Measurements from ENCODE around the gene ELAVL4. TPM values are rescaled to one million over a fixed set of nuclear protein-coding genes. Genes with fewer than 3 reads are reported as not detected.

ELAVL4 gene
- total and polyA plus RNA-seq, 12 donors = 0.18 to 17.7 (median 4.3) TPM; not detected in 2

DNA sequence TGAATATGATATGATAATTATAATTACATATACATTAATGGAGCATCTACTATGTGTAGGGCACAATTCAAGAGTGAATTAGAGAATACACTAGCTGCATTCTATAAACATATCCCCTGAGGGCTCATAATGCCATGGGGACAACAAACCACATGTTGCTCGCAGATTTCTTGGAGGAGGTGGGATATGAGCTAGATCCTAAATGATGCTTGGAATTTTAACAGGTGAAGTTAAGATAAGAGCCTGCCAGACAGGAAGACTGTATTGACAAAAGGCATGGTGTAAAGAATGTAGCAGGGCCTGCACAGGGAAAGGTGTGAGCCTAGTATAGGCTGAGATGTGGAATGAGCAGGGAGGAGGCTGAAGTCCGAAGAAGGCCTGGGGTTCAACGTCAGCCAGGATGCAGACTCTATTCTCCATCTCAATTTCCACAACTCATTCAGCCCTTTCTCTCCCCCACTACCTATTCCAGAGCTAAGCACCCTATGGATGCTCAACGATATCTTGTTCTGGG, 120.2 kb downstream of the ELAVL4 start:
- H3K27me3 ChIP-seq = no peaks in the 10 kb centered on the region

DNA sequence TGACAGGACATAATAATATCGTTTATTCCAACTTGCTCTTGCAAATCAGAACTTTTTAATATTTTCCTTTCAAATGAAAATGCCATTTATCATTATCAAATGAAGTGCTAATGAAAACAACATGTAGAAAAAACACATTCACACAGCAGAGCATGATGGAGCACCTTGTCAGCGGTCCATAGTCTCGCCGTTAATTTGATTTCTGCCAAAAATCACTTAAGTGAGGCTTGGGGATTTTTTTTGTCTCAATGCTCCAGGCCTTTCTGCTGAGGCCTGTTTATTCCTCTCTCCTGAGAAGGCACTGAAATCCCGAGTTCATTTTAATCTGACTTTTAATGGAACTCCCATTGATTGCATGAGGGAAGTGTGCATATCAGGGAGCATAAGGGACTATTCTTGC, 122.5 kb downstream of the ELAVL4 start:
- no peak for DNase-seq
- Histone ChIP-seq H3K27ac (no peak overlapping the region), H3K4me3 (no peak overlapping the region), H3K4me1 (replicated peaks in 1 of 2) (no peaks in the 10 kb centered on the region), H3K9me3 (replicated peaks in 1 of 3) (no peaks in the 10 kb centered on the region), H3K36me3 (replicated peaks in 1 of 2) (no peaks in the 10 kb centered on the region), H3K27me3 (no peaks in the 10 kb centered on the region)
- intact Hi-C loops (cut with DNase I) = no loop called here
- 50 to 55% (median 53%) methylated on average over 5 of the region's 5 CpGs for WGBS, 4 donors
- TF ChIP-seq, protein P1, sequence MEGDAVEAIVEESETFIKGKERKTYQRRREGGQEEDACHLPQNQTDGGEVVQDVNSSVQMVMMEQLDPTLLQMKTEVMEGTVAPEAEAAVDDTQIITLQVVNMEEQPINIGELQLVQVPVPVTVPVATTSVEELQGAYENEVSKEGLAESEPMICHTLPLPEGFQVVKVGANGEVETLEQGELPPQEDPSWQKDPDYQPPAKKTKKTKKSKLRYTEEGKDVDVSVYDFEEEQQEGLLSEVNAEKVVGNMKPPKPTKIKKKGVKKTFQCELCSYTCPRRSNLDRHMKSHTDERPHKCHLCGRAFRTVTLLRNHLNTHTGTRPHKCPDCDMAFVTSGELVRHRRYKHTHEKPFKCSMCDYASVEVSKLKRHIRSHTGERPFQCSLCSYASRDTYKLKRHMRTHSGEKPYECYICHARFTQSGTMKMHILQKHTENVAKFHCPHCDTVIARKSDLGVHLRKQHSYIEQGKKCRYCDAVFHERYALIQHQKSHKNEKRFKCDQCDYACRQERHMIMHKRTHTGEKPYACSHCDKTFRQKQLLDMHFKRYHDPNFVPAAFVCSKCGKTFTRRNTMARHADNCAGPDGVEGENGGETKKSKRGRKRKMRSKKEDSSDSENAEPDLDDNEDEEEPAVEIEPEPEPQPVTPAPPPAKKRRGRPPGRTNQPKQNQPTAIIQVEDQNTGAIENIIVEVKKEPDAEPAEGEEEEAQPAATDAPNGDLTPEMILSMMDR (IDR thresholded peaks at IDR 0.05) = no peak
- TF ChIP-seq POLR2A (IDR thresholded peaks at IDR 0.05) = no peak

More for the DNA sequence above, 120.2 kb downstream of the ELAVL4 start:
- no peak overlapping the region for H3K27ac ChIP-seq
- no peak overlapping the region for H3K4me3 ChIP-seq
- no peaks in the 10 kb centered on the region for H3K36me3 ChIP-seq (replicated peaks in 1 of 2)
- H3K4me1 ChIP-seq (replicated peaks in 1 of 2) = no peaks in the 10 kb centered on the region
- intact Hi-C loops (cut with DNase I) = no loop called here
- DNase-seq = no peak
- TF ChIP-seq, protein P1 (IDR thresholded peaks at IDR 0.05) = no peak
- no peak for TF ChIP-seq POLR2A (IDR thresholded peaks at IDR 0.05)
- WGBS, 4 donors = 76 to 86% (median 83%) methylated on average over 4 of the region's 4 CpGs
- no peaks in the 10 kb centered on the region for H3K9me3 ChIP-seq (replicated peaks in 1 of 3)

DNA sequence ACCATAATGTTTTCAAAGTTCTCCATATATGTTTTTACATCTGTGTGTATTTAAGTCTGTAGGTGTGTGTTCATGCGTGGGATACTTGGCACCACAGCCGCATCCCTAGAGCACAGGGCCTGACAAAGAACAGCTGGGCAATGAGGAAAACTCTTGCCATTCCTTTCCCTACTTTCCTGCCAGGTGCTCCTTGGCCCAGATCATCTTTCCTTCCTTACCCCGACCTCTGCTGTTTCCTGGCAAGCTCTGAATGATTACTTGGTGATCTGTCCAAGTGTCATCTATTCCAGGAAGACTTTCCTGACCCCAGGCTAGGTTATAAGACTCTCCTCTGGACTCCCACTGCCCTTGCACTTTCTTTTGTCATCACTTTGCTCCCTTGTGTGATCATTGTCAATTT, 123.6 kb downstream of the ELAVL4 start:
- TF ChIP-seq POLR2A (IDR thresholded peaks at IDR 0.05) = no peak
- TF ChIP-seq, protein P1 (IDR thresholded peaks at IDR 0.05) = no peak
- intact Hi-C loops (cut with DNase I) = no loop called here
- no peak overlapping the region for H3K4me3 ChIP-seq
- no peaks in the 10 kb centered on the region for H3K4me1 ChIP-seq (replicated peaks in 1 of 2)
- 47 to 70% (median 59%) methylated on average over 3 of the region's 3 CpGs for WGBS, 4 donors
- DNase-seq = no peak
- no peak overlapping the region for H3K27ac ChIP-seq
- no peaks in the 10 kb centered on the region for H3K27me3 ChIP-seq
- no peaks in the 10 kb centered on the region for H3K9me3 ChIP-seq (replicated peaks in 1 of 3)
- H3K36me3 ChIP-seq (replicated peaks in 1 of 2) = no peaks in the 10 kb centered on the region

DNA sequence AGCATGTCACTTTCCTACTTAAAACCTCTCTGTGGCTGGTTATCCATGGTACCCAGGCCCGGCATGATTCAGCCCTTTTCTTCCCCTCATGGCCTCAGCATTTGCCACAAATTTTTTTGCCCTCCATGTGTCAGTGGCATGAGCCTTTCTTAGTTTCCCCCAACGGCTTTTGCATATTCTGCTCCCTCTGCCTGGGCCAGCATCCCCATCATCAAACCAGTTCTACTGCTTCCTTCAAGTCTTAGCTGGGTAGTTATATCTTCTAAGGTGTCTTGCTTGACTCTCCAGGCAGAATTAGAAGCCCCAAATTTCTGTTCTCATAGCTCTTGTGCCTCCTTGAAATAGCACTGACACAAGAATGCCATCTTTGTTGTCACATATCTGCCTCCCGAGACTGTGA, 127.9 kb downstream of the ELAVL4 start:
- Histone ChIP-seq H3K27ac (no peak overlapping the region), H3K27me3 (peaks cover 2% of the 10 kb centered on the region), H3K9me3 (replicated peaks in 1 of 3) (no peaks in the 10 kb centered on the region), H3K4me3 (no peak overlapping the region), H3K36me3 (replicated peaks in 1 of 2) (no peaks in the 10 kb centered on the region), H3K4me1 (replicated peaks in 1 of 2) (no peaks in the 10 kb centered on the region)
- no peak for TF ChIP-seq POLR2A (IDR thresholded peaks at IDR 0.05)
- TF ChIP-seq, protein P1 (IDR thresholded peaks at IDR 0.05) = no peak
- no peak for DNase-seq
- 60 to 64% (median 63%) methylated on average over 3 of the region's 3 CpGs for WGBS, 4 donors
- intact Hi-C loops (cut with DNase I) = no loop called here

Measured in adrenal gland (tissue), 12 donors.